ENCODE results near the gene NPHP4. TPM values are rescaled to one million over a fixed set of nuclear protein-coding genes. Genes with fewer than 3 reads are reported as not detected.

NPHP4 gene
- total and polyA plus RNA-seq, 7 donors: 1.3 to 2.8 (median 1.8) TPM

- Histone ChIP-seq H3K4me3 (no peak overlapping the region), H3K36me3 (ENCODE audit: insufficient read depth in 1 of 2, low read depth in 1 of 2) (no peaks in the 10 kb centered on the region), H3K27ac (no peak overlapping the region), H3K9me3 (no peaks in the 10 kb centered on the region), H3K4me1 (no peaks in the 10 kb centered on the region), H3K27me3 (ENCODE audit: insufficient read depth in 3 of 3, low read length in 2 of 3) (peaks cover 0 to 30% (median 8%) of the 10 kb centered on the region in 3 donors)
- no peak for ATAC-seq
- no peak for TF ChIP-seq CTCF (IDR thresholded peaks at IDR 0.05)
- no peak for DNase-seq
- 83 to 94% (median 90%) methylated on average over 2 of the region's 2 CpGs for WGBS, 3 donors
- intact Hi-C loops (cut with DNase I): no loop called here
These were observed 38.5 kb upstream of the NPHP4 start for GRCh38 chr1:6030547-6031261.

DNA sequence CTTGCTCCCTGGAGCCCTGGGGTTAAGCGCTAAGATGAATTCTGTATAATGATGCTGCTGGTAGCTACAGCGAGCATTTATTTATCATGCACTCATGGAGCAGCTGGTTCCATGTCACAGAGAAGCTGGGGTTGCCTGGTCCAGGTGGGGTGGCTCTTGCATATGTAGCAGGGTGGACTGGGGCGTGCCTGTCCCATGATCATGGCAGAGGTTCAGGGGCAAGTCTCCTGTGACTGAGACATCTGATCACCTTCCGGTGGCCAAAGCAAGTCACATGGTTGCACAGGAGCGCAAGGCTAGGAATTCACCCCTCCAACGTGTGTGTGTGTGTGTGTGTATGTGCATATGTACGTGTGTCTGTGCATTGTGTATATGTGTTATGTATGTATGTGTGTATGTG is 37.9 kb upstream of the NPHP4 start:
- ATAC-seq (peak in 1 of 4 donors; percentile 42), DNase-seq (no peak)
- Histone ChIP-seq H3K36me3 (ENCODE audit: insufficient read depth in 1 of 2, low read depth in 1 of 2) (no peaks in the 10 kb centered on the region), H3K27ac (no peak overlapping the region), H3K27me3 (ENCODE audit: insufficient read depth in 3 of 3, low read length in 2 of 3) (peaks cover 0 to 32% (median 8%) of the 10 kb centered on the region in 3 donors), H3K9me3 (no peaks in the 10 kb centered on the region), H3K4me3 (no peak overlapping the region), H3K4me1 (no peaks in the 10 kb centered on the region)
- intact Hi-C loops (cut with DNase I): no loop called here
- WGBS, 3 donors: 58 to 67% (median 65%) methylated on average over 7 of the region's 7 CpGs
- TF ChIP-seq CTCF (IDR thresholded peaks at IDR 0.05): no peak

GRCh38 chr1:6029351-6029750 is 37.1 kb upstream of the NPHP4 start:
- TF ChIP-seq CTCF (IDR thresholded peaks at IDR 0.05): no peak
- no peak for DNase-seq
- no peaks in the 10 kb centered on the region for H3K4me1 ChIP-seq
- H3K27me3 ChIP-seq (ENCODE audit: insufficient read depth in 3 of 3, low read length in 2 of 3): peaks cover 0 to 35% (median 5%) of the 10 kb centered on the region in 3 donors
- intact Hi-C loops (cut with DNase I): no loop called here
- no peak overlapping the region for H3K27ac ChIP-seq
- H3K4me3 ChIP-seq: no peak overlapping the region
- 92 to 96% (median 93%) methylated on average over 5 of the region's 5 CpGs for WGBS, 3 donors
- H3K9me3 ChIP-seq: no peaks in the 10 kb centered on the region
- H3K36me3 ChIP-seq (ENCODE audit: insufficient read depth in 1 of 2, low read depth in 1 of 2): no peaks in the 10 kb centered on the region
- ATAC-seq: no peak

DNA sequence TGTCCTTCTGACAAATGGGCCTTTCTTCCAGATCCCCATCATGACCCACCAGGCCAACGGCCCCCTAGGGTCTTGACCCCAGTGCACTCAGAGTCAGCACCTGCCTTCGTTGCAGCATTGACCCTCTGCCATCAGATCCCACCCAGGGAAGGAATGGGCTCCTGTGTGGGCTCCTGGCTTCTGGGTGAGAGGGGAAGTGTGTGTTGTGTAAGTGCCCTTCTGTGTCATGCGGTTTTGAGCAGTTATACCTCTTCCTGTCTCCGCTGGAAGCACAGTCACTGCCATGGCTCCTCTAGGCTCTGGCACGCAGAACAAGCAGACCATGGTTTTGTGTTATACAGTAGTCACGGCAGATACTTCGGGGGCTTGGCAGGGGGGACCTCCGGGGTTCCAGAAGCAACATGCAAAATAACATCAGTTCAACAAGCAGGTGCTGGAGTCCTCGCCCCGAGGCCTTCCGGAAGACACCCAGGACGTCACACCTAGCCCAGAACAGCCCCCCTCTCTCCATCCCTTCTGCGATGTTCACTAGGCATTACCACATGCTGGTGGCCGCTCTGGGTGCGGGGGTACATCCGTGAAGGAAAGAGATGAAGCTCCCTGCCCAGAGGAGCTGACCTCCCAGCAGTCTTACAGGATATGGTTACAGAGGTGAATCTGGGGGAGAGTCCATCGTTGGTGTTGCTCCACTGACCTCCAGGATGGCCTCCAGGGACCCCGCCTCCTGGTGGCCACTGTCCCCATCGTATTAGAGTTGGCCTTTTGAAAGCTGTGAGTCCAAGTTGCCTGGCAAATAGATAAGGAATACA is 36.0 kb upstream of the NPHP4 start:
- no peak overlapping the region for H3K27ac ChIP-seq
- peaks cover 0 to 32% (median 5%) of the 10 kb centered on the region in 3 donors for H3K27me3 ChIP-seq (ENCODE audit: insufficient read depth in 3 of 3, low read length in 2 of 3)
- no peak overlapping the region for H3K4me3 ChIP-seq
- DNase-seq (no peak), ATAC-seq (peak in 1 of 4 donors; percentile 47)
- H3K4me1 ChIP-seq: no peaks in the 10 kb centered on the region
- no peaks in the 10 kb centered on the region for H3K36me3 ChIP-seq (ENCODE audit: insufficient read depth in 1 of 2, low read depth in 1 of 2)
- TF ChIP-seq CTCF (IDR thresholded peaks at IDR 0.05): no peak
- 78 to 85% (median 80%) methylated on average over 19 of the region's 19 CpGs for WGBS, 3 donors
- intact Hi-C loops (cut with DNase I): no loop called here
- H3K9me3 ChIP-seq: no peaks in the 10 kb centered on the region
